Retinal pigment epithelial cell (primary cell): Measurements from ENCODE around the gene LIN37.

Experiments
- DNase-seq: peaks from one replicate; pipeline ENCODE4 v3.0.0-alpha.2; 2010; ENCODE audit warnings: low read depth
- H3K4me3 ChIP-seq: 2 replicates; pipeline ENCODE4 v1.5.1; 2011; ENCODE audit warnings: mild to moderate bottlenecking, low read length, control low read depth, moderate library complexity
- CTCF ChIP-seq: conservative IDR thresholded peaks from 2 replicates; pipeline ENCODE4 v1.5.1; 2011; ENCODE audit warnings: low read depth, low read length, control low read depth, inconsistent platforms

The LIN37 gene

GRCh38 chr19:35712567-35713505, 35.5 kb upstream of the LIN37 start:
- H3K4me3 ChIP-seq = no peak overlapping the region
- TF ChIP-seq CTCF = no peak
- no peak for DNase-seq

- TF ChIP-seq CTCF = no peak
- H3K4me3 ChIP-seq = no peak overlapping the region
- DNase-seq = no peak
Observed at GRCh38 chr19:35713506-35713850, 34.9 kb upstream of the LIN37 start.

- no peak for DNase-seq
- TF ChIP-seq CTCF = no peak
- H3K4me3 ChIP-seq = no peak overlapping the region
Observed at GRCh38 chr19:35713904-35714495, 34.4 kb upstream of the LIN37 start.

- TF ChIP-seq CTCF = no peak
- no peak for DNase-seq
- no peak overlapping the region for H3K4me3 ChIP-seq
Observed at GRCh38 chr19:35714601-35715354, 33.6 kb upstream of the LIN37 start.

- no peak for TF ChIP-seq CTCF
- DNase-seq = no peak
- H3K4me3 ChIP-seq = no peak overlapping the region
Observed at GRCh38 chr19:35715355-35715809, 33.0 kb upstream of the LIN37 start.

- peak overlapping the region; percentile 77 for H3K4me3 ChIP-seq
- no peak for TF ChIP-seq CTCF
- no peak for DNase-seq
Observed at GRCh38 chr19:35715981-35716800, 32.2 kb upstream of the LIN37 start.
